Activated CD8-positive, alpha-beta T cell treated with anti-CD3 and anti-CD28 coated beads for 36 hours (primary cell): ENCODE results near the gene CTF1. TPM values are rescaled to one million over a fixed set of nuclear protein-coding genes. Genes with fewer than 3 reads are reported as not detected.

Experiments
- ATAC-seq: fragments of 200-7000 bp; cut with Tn5 transposase; one replicate; pipeline ENCODE4 v1.10.0; 2021; ENCODE audit warnings: mild to moderate bottlenecking, moderate library complexity
- CTCF ChIA-PET: fragments of 350-600 bp; sonication (Branson Sonifier 250); formaldehyde crosslinking; loops from one replicate; lab custom pipeline; 2021; ENCODE audit warnings: antibody characterized with exemption; lab: Charles Lee
- POLR2A ChIA-PET: fragments of 350-600 bp; sonication (Branson Sonifier 250); formaldehyde crosslinking; loops from one replicate; lab custom pipeline; 2021; ENCODE audit warnings: antibody characterized with exemption; lab: Charles Lee
- DNase-seq: peaks from one replicate; pipeline ENCODE4 v3.0.0-alpha.2; 2020
- H3K27ac Mint-ChIP-seq: one replicate; pipeline ENCODE4 v1.8.0; 2021; ENCODE audit warnings: mild to moderate bottlenecking, mixed read lengths
- H3K27me3 Mint-ChIP-seq: one replicate; pipeline ENCODE4 v1.8.0; 2021; ENCODE audit warnings: mixed read lengths
- H3K36me3 Mint-ChIP-seq: one replicate; pipeline ENCODE4 v1.8.0; 2021; ENCODE audit warnings: low read depth, mixed read lengths
- H3K4me1 Mint-ChIP-seq: one replicate; pipeline ENCODE4 v1.8.0; 2021; ENCODE audit warnings: low read depth, mixed read lengths
- H3K4me3 Mint-ChIP-seq: one replicate; pipeline ENCODE4 v1.8.0; 2021; ENCODE audit warnings: mild to moderate bottlenecking, moderate library complexity, mixed read lengths
- H3K9me3 Mint-ChIP-seq: one replicate; pipeline ENCODE4 v1.8.0; 2021; ENCODE audit warnings: mixed read lengths
- intact Hi-C: fragments of 100-400 bp; cut with micrococcal nuclease; formaldehyde crosslinking; loops from one replicate; pipeline ENCODE4 v1.10.0; 2022
- total RNA-seq, 2 experiments: library from RNA; stranded (reverse); gene quantifications; one replicate each; pipeline ENCODE4 v1.2.3, GENCODE V29; 2021
- TF ChIP-seq, protein P1 (sequence below): fragments of 200-600 bp; IDR thresholded peaks from one replicate; pipeline ENCODE4 v1.8.0; 2022; ENCODE audit warnings: antibody characterized with exemption, mild to moderate bottlenecking

The CTF1 gene
- total RNA-seq, 2 experiments from 2014 or later: 0.31 to 0.32 TPM

DNA sequence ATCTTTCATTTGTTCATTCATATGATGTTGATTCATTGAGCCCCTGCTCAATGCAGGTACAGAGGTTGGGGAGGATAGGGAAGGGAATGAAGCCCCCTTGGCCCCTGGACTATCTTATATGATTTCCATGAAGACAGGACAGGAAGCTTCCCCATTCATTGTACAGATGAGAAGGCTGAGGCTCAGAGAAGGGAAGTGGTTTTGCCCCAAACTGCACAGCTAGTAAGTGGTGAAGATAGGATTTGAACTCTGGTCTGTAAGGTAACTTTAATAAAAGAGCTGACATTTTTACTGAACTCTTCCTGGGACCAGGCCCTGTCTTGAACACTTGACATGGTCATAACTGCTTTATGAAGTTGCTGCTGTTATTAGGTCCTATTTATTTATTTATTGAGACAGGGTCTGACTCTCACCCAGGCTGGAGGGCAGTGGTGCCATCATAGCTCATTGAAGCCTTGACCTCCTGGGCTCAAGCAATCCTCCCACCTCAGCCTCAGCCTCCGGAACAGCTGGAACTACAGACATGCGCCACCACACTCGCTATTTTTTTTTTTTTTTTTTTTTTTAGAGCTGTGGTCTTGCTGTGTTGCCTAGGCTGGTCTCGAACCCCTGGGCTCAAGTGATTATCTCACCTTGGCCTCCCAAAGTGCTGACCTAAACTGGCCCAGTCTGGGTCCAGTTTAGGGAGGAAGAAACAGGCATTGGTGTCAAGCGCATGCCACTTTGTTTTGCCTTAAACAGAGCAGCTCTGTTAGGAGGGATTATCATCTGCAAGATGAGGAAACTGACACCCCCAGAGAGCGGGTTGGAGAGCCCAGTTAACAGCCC is 5.0 kb downstream of the CTF1 start:
- ATAC-seq: no peak
- intact Hi-C loops: no loop called here
- DNase-seq: peak; percentile 27

DNA sequence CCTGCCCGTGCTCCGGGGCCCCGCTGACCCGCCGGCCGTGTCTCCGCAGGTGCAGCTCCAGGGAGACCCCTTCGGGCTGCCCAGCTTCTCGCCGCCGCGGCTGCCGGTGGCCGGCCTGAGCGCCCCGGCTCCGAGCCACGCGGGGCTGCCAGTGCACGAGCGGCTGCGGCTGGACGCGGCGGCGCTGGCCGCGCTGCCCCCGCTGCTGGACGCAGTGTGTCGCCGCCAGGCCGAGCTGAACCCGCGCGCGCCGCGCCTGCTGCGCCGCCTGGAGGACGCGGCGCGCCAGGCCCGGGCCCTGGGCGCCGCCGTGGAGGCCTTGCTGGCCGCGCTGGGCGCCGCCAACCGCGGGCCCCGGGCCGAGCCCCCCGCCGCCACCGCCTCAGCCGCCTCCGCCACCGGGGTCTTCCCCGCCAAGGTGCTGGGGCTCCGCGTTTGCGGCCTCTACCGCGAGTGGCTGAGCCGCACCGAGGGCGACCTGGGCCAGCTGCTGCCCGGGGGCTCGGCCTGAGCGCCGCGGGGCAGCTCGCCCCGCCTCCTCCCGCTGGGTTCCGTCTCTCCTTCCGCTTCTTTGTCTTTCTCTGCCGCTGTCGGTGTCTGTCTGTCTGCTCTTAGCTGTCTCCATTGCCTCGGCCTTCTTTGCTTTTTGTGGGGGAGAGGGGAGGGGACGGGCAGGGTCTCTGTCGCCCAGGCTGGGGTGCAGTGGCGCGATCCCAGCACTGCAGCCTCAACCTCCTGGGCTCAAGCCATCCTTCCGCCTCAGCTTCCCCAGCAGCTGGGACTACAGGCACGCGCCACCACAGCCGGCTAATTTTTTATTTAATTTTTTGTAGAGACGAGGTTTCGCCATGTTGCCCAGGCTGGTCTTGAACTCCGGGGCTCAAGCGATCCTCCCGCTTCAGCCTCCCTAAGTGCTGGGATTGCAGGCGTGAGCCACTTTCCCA is 5.9 kb downstream of the CTF1 start:
- ATAC-seq: peak; percentile 77
- H3K36me3 Mint-ChIP-seq: peaks cover 4% of the 10 kb centered on the region
- H3K9me3 Mint-ChIP-seq: peaks cover 3% of the 10 kb centered on the region
- peak overlapping the region; percentile 87 for H3K4me3 Mint-ChIP-seq
- peak overlapping the region; percentile 99 for H3K27ac Mint-ChIP-seq
- intact Hi-C loops: no loop called here
- TF ChIP-seq, protein P1, sequence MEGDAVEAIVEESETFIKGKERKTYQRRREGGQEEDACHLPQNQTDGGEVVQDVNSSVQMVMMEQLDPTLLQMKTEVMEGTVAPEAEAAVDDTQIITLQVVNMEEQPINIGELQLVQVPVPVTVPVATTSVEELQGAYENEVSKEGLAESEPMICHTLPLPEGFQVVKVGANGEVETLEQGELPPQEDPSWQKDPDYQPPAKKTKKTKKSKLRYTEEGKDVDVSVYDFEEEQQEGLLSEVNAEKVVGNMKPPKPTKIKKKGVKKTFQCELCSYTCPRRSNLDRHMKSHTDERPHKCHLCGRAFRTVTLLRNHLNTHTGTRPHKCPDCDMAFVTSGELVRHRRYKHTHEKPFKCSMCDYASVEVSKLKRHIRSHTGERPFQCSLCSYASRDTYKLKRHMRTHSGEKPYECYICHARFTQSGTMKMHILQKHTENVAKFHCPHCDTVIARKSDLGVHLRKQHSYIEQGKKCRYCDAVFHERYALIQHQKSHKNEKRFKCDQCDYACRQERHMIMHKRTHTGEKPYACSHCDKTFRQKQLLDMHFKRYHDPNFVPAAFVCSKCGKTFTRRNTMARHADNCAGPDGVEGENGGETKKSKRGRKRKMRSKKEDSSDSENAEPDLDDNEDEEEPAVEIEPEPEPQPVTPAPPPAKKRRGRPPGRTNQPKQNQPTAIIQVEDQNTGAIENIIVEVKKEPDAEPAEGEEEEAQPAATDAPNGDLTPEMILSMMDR: peak; percentile 17
- ChIA-PET POLR2A (interaction anchor here (0.9 to 3.3 kb wide), 10 partner anchors 9 to 196 kb away, joined by 3 to 33 read pairs (median 4); partner anchors contain the start of gene BCL7C), CTCF (interaction anchor here (0.7 to 4.4 kb wide), 37 partner anchors 10 to 240 kb away, joined by 3 to 120 read pairs (median 5); partner anchors contain the start of gene BCL7C)
- H3K4me1 Mint-ChIP-seq: peaks cover 23% of the 10 kb centered on the region
- peak; percentile 62 for DNase-seq
- no peaks in the 10 kb centered on the region for H3K27me3 Mint-ChIP-seq

More for the DNA sequence above, 5.0 kb downstream of the CTF1 start:
- no peaks in the 10 kb centered on the region for H3K27me3 Mint-ChIP-seq
- H3K4me3 Mint-ChIP-seq: peak overlapping the region; percentile 70
- peaks cover 4% of the 10 kb centered on the region for H3K36me3 Mint-ChIP-seq
- peaks cover 29% of the 10 kb centered on the region for H3K4me1 Mint-ChIP-seq
- peaks cover 3% of the 10 kb centered on the region for H3K9me3 Mint-ChIP-seq
- TF ChIP-seq, protein P1: peak; percentile 7
- CTCF ChIA-PET: interaction anchor here (0.9 to 4.4 kb wide), 31 partner anchors 9 to 207 kb away, joined by 3 to 120 read pairs (median 6); partner anchors contain the start of gene BCL7C
- POLR2A ChIA-PET: interaction anchor here (0.6 to 3.3 kb wide), 12 partner anchors 8 to 296 kb away, joined by 3 to 33 read pairs (median 3); partner anchors contain the start of genes BCL7C and PHKG2
- peak overlapping the region; percentile 79 for H3K27ac Mint-ChIP-seq

DNA sequence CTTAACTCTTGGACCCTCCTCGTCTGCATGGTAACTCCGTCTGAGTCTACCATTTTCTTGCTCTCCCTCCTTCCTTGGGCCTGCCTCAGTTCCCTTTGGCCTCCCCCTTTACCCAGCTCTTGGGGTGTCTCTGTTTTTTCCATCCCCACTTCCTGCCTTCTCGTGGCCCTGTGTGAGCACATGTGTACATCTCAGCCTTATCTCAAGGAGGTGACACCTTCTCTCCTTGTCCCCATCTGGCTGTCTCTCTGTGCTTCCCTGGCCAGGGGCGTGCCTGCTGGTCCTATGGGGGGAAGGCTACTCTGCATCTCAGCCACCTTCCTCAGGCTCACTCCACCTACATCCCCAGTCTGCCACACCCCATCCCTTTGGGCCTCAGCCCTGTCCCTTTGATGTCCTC is 6.6 kb downstream of the CTF1 start:
- no peaks in the 10 kb centered on the region for H3K27me3 Mint-ChIP-seq
- peak overlapping the region; percentile 99 for H3K27ac Mint-ChIP-seq
- H3K9me3 Mint-ChIP-seq: peaks cover 3% of the 10 kb centered on the region
- intact Hi-C loops: no loop called here
- CTCF ChIA-PET: interaction anchor here (0.7 to 4.4 kb wide), 27 partner anchors 10 to 239 kb away, joined by 3 to 120 read pairs (median 5); partner anchors contain the start of gene BCL7C
- DNase-seq (peak; percentile 48), ATAC-seq (peak; percentile 42)
- peak overlapping the region; percentile 87 for H3K4me3 Mint-ChIP-seq
- POLR2A ChIA-PET: interaction anchor here (0.9 to 3.3 kb wide), 9 partner anchors 10 to 197 kb away, joined by 3 to 33 read pairs (median 4); partner anchors contain the start of gene BCL7C
- H3K36me3 Mint-ChIP-seq: peaks cover 4% of the 10 kb centered on the region
- TF ChIP-seq, protein P1: no peak
- H3K4me1 Mint-ChIP-seq: peaks cover 28% of the 10 kb centered on the region

DNA sequence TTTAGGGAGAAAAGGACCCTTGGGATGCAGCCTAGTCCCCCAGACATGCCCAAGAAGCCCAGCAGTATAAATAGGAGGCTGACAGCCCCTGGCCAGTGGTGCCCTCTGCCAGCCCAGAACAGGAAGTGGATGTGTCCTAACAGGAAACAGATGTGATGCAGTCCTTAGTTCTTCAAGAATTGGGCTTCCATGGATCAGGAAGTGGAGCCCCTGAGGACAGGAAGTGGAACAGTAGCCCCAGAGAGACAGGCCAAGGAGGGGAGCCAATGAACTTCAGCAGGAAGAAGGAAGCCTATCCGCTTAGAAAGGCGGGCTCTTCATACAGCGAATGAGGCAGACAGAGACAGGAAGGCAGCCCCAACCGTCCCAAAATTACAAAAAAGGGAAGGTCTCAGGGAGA is 7.2 kb downstream of the CTF1 start:
- intact Hi-C loops: no loop called here
- peaks cover 28% of the 10 kb centered on the region for H3K4me1 Mint-ChIP-seq
- no peaks in the 10 kb centered on the region for H3K27me3 Mint-ChIP-seq
- H3K27ac Mint-ChIP-seq: peak overlapping the region; percentile 91
- H3K9me3 Mint-ChIP-seq: peaks cover 3% of the 10 kb centered on the region
- no peak overlapping the region for H3K4me3 Mint-ChIP-seq
- CTCF ChIA-PET: interaction anchor here (1.1 to 4.4 kb wide), 3 partner anchors 10 to 59 kb away, joined by 3 to 120 read pairs (median 13); no protein-coding TSS in a partner anchor
- DNase-seq (peak; percentile 27), ATAC-seq (no peak)
- TF ChIP-seq, protein P1: no peak
- POLR2A ChIA-PET: interaction anchor here (2.8 to 3.3 kb wide), 2 partner anchors 28 to 98 kb away, joined by 14 to 33 read pairs; no protein-coding TSS in a partner anchor
- H3K36me3 Mint-ChIP-seq: peaks cover 4% of the 10 kb centered on the region
